HUES48 (cell line): ENCODE results near the gene MEP1A.

Source experiments
- H3K27ac ChIP-seq: one replicate; pipeline ENCODE4 v1.7.0; 2013; ENCODE audit warnings: low read depth, low read length, inconsistent platforms
- H3K27me3 ChIP-seq: 2 replicates; pipeline ENCODE4 v1.6.1; 2013; ENCODE audit warnings: mild to moderate bottlenecking, low read length; ENCODE audit not compliant: control insufficient read depth, insufficient read depth
- H3K36me3 ChIP-seq: 2 replicates; pipeline ENCODE4 v1.6.1; 2013; ENCODE audit warnings: low read length; ENCODE audit not compliant: control insufficient read depth, insufficient read depth
- H3K4me1 ChIP-seq: 2 replicates; pipeline ENCODE4 v1.6.1; 2013; ENCODE audit warnings: mild to moderate bottlenecking, low read length; ENCODE audit not compliant: control insufficient read depth, insufficient read depth
- H3K4me3 ChIP-seq: 2 replicates; pipeline ENCODE4 v1.5.1; 2013; ENCODE audit warnings: mild to moderate bottlenecking, low read depth, low read length
- H3K9ac ChIP-seq: 2 replicates; pipeline ENCODE4 v1.6.1; 2013; ENCODE audit warnings: mild to moderate bottlenecking, low read depth, low read length, moderate library complexity
- H3K9me3 ChIP-seq: 2 replicates; pipeline ENCODE4 v1.6.1; 2013; ENCODE audit warnings: low read length; ENCODE audit not compliant: control insufficient read depth, insufficient read depth

MEP1A gene

DNA sequence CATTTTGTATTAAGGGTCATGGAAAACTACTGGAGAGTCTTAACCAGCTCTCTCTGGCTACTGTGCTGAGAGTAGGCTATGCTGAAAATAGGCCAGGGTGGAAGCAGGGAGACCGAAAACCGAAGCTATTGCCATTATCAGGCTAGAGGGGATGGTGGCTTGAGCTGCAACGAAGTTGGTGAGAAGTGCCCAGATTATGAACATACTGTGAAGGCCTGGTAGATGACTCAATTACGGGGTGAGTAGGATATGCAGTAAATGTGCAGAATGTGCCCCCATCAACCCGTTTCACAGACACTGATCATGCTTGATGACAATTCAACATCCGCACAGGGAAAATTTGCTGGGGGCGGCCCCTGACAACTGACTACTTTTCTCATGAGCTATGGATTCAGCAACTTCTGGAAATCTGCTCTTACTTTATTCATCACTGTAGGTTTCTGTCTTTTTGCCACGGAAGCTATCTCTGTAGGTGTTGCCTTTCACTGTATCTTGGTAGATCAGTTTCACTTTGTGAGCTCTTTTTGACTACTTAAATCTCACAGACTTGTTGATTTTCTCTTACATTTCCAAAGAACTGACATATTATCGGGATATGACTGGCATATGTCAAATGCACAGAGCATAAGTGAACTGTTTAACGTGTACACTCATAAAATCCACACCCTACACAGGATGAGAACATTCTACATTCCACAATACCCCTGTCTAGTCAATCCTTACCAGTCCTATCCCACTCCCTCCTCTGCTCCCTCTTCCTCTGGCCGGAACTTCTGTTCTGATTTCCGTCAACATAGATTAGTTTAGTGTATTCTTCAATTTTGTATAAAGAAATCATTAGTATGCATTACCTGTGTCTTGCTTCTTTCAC is 15.5 kb upstream of the MEP1A start:
- H3K36me3 ChIP-seq: no peaks in the 10 kb centered on the region
- H3K27ac ChIP-seq: no peak overlapping the region
- no peak overlapping the region for H3K9ac ChIP-seq
- H3K9me3 ChIP-seq: no peaks in the 10 kb centered on the region
- H3K4me1 ChIP-seq: no peaks in the 10 kb centered on the region
- H3K4me3 ChIP-seq: no peak overlapping the region
- no peaks in the 10 kb centered on the region for H3K27me3 ChIP-seq

DNA sequence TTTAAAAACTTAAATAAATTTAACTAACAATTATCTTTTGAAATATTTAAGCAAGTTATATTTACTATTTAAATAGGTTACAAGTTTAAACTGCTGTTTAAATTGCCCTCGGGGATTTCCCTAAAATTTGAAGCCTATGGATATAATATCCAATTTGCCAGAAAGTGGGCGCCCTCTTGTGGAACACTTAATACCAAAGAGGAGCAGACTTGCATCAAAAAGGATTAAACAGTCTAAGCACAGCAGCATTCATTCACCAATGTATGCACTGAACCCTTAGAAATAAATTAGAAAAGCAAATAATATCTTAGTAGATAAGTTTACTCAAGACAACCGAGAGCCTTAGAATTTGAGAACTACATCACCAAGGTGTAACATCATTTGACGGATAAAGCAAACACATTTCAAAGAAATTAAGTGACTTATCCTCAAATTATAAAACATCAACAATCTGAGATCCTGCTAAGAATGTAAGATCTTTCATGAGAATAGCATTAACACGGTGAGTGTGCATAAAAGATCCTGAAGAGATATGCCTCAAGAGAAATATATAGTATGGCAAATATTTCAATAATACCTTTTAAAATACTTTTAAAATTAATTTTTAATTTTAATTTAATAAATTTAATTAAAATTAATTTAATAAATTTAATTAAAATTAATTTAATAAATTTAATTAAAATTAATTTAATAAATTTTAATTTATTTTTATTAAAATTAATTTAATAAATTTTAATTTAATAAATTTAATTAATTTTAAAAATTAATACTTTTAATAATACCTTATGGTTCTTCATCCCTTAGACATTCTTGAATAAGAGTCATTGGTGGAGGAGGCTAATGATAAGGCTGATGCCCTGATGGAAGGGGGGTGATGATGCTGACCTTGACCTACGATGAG is 11.5 kb upstream of the MEP1A start:
- Histone ChIP-seq H3K9me3 (no peaks in the 10 kb centered on the region), H3K36me3 (no peaks in the 10 kb centered on the region), H3K4me1 (no peaks in the 10 kb centered on the region), H3K27me3 (no peaks in the 10 kb centered on the region), H3K9ac (no peak overlapping the region), H3K27ac (no peak overlapping the region), H3K4me3 (no peak overlapping the region)

DNA sequence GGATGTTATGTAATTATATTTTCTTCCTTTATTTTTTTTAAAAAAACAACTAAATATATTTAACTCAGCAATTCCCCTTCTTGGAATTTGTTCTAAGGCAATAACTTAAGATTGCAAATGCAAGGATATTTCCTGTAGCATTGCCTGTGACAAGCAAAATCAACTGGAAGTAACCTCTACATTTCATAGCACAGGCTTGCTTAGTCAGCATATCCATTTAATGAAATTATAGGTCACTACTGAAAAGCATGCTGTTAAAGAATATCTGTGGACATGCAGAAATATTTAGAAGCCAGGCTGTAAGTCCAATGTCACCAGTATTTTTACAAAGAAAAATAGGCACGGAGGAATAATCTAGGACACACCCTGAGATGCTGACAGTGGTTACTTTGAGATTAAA is 8.7 kb upstream of the MEP1A start:
- H3K4me3 ChIP-seq: no peak overlapping the region
- H3K27ac ChIP-seq: no peak overlapping the region
- H3K4me1 ChIP-seq: no peaks in the 10 kb centered on the region
- no peaks in the 10 kb centered on the region for H3K36me3 ChIP-seq
- H3K9ac ChIP-seq: no peak overlapping the region
- no peaks in the 10 kb centered on the region for H3K27me3 ChIP-seq
- H3K9me3 ChIP-seq: no peaks in the 10 kb centered on the region

DNA sequence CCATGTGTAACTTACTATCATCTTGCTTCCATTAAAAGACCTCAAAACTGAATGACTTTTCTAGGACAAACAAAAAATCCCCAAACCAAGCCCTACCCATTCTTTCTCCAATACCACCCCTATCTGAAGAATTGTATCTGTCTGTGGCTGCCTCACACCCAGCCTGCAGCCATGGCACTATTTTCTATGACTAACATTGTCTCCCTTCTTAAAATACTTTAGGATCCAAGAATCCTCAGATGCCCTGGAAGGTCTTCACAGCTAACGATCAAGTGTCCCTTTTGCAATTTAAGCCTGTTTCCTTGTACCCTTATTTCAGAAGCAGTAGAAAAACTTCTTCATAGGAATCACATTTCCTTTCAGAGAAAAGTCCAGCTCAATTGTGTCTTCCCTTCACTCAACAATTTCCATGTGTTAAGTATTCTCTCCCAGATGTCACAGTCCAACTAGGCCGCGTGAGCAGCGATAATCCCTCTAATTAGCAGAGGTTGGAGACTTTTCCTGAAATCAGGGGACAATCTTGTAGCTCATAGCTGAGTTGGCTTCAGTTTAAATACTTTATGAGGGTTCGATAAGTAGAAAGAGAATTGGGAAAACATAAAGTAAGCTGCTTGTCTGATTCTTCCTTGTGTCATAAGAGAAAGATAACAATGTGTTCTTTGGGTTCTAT is 5.2 kb upstream of the MEP1A start:
- no peak overlapping the region for H3K9ac ChIP-seq
- no peaks in the 10 kb centered on the region for H3K9me3 ChIP-seq
- no peak overlapping the region for H3K4me3 ChIP-seq
- no peaks in the 10 kb centered on the region for H3K27me3 ChIP-seq
- H3K36me3 ChIP-seq: no peaks in the 10 kb centered on the region
- H3K27ac ChIP-seq: no peak overlapping the region
- no peaks in the 10 kb centered on the region for H3K4me1 ChIP-seq

DNA sequence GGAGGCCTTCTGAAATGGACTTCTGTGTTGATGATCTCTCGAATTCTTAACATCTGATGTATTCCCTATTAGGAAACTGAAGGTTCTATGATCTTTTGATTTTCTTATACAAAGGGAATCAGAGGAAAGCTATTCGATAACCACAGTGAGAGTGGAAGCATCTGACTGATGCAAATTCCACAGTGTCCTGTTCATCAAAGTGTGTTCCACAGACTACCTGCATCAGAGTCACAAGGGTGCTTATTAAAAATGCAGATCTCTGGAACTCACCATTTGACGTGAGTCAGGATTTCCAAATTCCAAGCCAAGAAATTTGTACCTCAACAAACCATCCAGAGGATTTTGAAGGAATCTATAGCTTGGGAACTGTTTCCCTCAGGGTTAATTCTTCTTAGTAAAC is 4.4 kb upstream of the MEP1A start:
- Histone ChIP-seq H3K4me3 (no peak overlapping the region), H3K9ac (no peak overlapping the region), H3K27me3 (no peaks in the 10 kb centered on the region), H3K9me3 (no peaks in the 10 kb centered on the region), H3K27ac (no peak overlapping the region), H3K4me1 (no peaks in the 10 kb centered on the region), H3K36me3 (no peaks in the 10 kb centered on the region)

DNA sequence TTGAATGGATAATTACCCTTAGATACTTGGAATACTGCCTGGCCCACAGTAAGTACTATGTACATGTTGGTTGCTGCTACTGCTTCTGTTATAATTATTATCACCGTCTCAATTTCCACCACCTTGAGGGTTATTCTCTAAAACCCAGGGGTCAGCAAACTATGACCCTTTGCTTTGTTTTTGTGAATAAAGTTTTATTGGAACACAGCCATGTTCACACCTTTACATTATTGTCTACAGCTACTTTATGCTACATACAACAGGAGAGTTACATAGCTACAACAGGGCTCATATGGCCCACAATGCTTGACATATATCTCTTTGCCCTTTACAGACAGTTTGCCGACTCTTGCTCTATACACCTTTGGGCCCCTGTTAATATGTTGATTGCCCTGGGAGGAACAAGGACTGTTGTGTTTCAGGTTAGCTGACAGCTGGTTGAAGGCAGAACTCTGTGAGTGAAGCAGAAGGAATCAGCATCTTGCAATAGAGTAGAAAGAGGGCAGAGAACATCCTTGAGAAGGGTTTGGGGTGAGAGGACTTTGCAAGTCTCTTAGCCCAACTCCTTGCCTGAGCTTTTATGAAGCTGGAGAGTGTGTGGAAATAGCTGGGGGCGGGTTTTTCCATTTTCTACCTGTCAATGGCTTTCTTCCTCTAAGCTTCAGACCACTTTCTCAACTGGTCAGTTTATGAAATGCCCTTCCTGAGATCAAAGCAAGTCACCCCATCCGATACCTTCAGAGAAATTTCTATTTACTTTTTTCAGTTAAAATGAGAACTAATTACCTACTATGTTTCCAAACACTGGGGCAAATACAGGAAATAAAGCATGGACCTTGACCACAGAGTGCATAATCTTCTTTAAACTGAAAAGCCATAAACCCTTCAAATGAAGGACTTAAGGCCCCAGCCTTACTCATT is 3.5 kb upstream of the MEP1A start:
- no peaks in the 10 kb centered on the region for H3K27me3 ChIP-seq

DNA sequence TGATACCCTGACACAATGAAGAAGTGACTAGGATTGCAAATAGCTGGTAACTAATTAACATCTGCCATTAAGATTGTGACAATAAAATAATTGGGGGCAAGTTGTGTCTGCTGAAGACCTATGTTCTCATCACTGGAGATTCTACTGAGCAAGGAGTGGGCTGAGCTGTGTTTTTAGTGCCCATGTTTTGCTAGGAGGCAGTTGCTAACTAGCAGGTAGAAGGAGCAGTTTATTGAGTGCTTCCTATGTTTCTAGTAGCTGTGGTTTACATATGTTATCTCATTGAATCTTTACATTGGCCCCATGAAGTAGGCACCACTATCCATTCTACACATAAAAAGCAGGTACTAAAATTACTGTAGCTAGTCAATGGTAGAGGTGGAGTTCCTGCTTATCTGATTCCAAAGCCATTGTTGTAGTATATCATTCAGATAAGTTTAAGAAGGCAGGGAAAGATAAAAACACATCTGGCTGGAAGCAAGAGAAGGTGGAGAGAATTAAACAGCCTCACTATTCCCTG is 2.8 kb upstream of the MEP1A start:
- H3K4me3 ChIP-seq: no peak overlapping the region
- no peak overlapping the region for H3K9ac ChIP-seq
- no peaks in the 10 kb centered on the region for H3K4me1 ChIP-seq
- no peaks in the 10 kb centered on the region for H3K9me3 ChIP-seq
- no peak overlapping the region for H3K27ac ChIP-seq
- no peaks in the 10 kb centered on the region for H3K27me3 ChIP-seq
- no peaks in the 10 kb centered on the region for H3K36me3 ChIP-seq

More for the DNA sequence above, 3.5 kb upstream of the MEP1A start:
- Histone ChIP-seq H3K9ac (no peak overlapping the region), H3K9me3 (no peaks in the 10 kb centered on the region), H3K27ac (no peak overlapping the region), H3K4me3 (no peak overlapping the region), H3K4me1 (no peaks in the 10 kb centered on the region), H3K36me3 (no peaks in the 10 kb centered on the region)

DNA sequence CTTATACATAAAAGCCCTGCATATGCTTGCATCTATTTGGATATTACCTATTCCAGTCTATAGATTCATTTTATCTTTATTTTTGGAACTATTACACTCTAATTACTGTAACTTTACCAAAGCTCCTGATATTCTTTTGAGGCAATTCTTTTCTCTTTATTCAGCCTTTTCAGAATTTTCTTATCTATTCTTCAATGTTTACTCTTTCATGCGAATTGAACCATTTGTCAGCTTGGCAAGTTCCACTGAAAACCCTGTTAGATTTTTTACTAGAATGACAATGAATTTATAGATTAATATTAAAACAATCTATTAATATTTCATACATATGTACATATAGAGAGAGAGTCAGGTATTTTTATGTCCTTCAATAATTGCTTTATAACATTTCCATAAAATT is 554 bp upstream of the MEP1A start:
- no peak overlapping the region for H3K4me3 ChIP-seq
- no peak overlapping the region for H3K9ac ChIP-seq
- no peaks in the 10 kb centered on the region for H3K4me1 ChIP-seq
- H3K36me3 ChIP-seq: no peaks in the 10 kb centered on the region
- no peaks in the 10 kb centered on the region for H3K9me3 ChIP-seq
- no peaks in the 10 kb centered on the region for H3K27me3 ChIP-seq
- no peak overlapping the region for H3K27ac ChIP-seq

DNA sequence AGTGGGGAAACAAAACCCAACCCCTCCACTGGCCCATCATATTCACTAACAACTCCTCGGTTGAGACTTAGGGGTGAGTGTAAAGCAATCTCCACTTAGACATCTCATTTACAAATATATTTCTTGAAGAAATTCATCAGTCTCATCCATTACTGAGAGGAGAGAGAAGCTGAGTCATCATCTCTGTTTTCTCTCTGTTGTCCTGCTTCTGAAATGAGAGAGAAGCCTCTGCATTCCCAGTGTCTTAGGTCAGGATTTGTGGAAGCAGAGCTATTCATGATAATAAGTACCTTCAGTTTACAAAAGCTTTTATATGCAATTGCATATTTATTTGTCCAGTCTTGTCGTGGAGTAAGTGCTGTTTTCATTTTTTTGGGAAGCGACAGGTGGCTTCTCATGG is 879 bp downstream of the MEP1A start:
- Histone ChIP-seq H3K9ac (no peak overlapping the region), H3K27ac (no peak overlapping the region), H3K4me3 (no peak overlapping the region), H3K36me3 (no peaks in the 10 kb centered on the region), H3K27me3 (no peaks in the 10 kb centered on the region), H3K4me1 (no peaks in the 10 kb centered on the region), H3K9me3 (no peaks in the 10 kb centered on the region)

DNA sequence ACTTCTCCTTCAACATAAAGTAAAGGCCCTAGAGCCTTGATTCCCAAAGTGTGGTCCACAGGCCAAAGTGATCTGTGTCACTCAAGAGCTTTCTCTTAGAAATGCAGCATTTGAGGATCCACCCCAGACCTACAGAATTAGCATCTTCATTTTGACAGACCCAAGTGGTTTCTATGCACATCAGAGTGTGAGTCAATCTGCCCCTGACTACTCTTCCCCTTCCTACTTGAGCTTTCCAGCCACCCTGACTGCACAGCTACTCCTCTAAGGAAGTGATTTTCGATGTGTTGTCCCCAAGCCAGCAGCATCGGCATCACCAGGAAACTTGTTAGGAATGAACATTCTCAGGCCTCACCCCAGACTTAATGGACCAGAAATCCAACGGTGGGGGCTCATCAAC is 2.6 kb downstream of the MEP1A start:
- Histone ChIP-seq H3K36me3 (no peaks in the 10 kb centered on the region), H3K4me1 (no peaks in the 10 kb centered on the region), H3K4me3 (no peak overlapping the region), H3K27me3 (no peaks in the 10 kb centered on the region), H3K9me3 (no peaks in the 10 kb centered on the region), H3K9ac (no peak overlapping the region), H3K27ac (no peak overlapping the region)
